AG09309 (cell line): Measurements from ENCODE around the gene IFI30.

Experiments
- DNase-seq: peaks from one replicate; pipeline ENCODE4 v3.0.0-alpha.2; 2010; ENCODE audit warnings: low read depth
- H3K4me3 ChIP-seq: 2 replicates; pipeline ENCODE4 v1.5.1; 2011; ENCODE audit warnings: mild to moderate bottlenecking, low read depth, low read length, moderate library complexity; ENCODE audit not compliant: control insufficient read depth
- TF ChIP-seq, protein P1 (sequence below): IDR thresholded peaks from 2 replicates; pipeline ENCODE4 v1.5.1; 2011; ENCODE audit warnings: mild to moderate bottlenecking, low read depth, low read length, inconsistent platforms; ENCODE audit not compliant: insufficient read depth, control insufficient read depth; ENCODE audit errors: missing control alignments

The IFI30 gene

GRCh38 chr19:18170714-18171255 is 2.8 kb upstream of the IFI30 start:
- H3K4me3 ChIP-seq = no peak overlapping the region
- no peak for DNase-seq
- TF ChIP-seq, protein P1, sequence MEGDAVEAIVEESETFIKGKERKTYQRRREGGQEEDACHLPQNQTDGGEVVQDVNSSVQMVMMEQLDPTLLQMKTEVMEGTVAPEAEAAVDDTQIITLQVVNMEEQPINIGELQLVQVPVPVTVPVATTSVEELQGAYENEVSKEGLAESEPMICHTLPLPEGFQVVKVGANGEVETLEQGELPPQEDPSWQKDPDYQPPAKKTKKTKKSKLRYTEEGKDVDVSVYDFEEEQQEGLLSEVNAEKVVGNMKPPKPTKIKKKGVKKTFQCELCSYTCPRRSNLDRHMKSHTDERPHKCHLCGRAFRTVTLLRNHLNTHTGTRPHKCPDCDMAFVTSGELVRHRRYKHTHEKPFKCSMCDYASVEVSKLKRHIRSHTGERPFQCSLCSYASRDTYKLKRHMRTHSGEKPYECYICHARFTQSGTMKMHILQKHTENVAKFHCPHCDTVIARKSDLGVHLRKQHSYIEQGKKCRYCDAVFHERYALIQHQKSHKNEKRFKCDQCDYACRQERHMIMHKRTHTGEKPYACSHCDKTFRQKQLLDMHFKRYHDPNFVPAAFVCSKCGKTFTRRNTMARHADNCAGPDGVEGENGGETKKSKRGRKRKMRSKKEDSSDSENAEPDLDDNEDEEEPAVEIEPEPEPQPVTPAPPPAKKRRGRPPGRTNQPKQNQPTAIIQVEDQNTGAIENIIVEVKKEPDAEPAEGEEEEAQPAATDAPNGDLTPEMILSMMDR = no peak

DNA sequence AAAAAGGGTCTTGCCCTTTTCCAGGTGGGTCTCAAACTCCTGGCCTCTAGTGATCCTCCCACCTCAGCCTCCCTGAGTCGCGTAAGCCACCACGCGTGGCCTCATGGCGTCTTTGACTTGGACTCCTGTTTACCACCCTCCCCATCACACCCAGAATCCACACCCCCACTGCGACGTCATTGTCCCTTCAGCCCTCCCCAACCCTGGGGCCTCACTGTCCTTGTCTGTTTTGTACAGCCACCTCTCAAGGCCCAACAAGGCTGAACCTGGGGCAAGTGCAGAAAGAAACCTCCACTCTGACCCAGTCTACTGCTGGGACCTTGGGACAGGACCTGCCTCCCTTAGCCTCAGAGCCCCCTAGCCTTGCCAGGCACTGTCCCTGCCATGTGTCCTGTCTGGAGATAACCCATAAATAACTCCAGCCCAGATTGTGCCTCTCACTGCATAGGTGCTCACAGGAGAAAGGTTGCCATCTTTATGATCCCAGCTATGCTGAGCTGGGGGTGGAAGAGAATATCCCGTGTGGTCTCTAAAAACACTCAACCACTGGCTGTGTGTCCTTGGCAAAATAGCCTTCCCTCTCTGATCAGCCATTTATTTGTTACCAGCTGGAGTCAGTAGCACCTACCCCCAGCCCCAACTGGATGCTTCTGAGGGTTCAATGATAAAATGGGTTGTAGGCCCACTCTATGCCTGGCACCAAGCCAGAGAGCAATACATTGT is 1.8 kb upstream of the IFI30 start:
- TF ChIP-seq, protein P1 = no peak
- H3K4me3 ChIP-seq = no peak overlapping the region
- DNase-seq = no peak

DNA sequence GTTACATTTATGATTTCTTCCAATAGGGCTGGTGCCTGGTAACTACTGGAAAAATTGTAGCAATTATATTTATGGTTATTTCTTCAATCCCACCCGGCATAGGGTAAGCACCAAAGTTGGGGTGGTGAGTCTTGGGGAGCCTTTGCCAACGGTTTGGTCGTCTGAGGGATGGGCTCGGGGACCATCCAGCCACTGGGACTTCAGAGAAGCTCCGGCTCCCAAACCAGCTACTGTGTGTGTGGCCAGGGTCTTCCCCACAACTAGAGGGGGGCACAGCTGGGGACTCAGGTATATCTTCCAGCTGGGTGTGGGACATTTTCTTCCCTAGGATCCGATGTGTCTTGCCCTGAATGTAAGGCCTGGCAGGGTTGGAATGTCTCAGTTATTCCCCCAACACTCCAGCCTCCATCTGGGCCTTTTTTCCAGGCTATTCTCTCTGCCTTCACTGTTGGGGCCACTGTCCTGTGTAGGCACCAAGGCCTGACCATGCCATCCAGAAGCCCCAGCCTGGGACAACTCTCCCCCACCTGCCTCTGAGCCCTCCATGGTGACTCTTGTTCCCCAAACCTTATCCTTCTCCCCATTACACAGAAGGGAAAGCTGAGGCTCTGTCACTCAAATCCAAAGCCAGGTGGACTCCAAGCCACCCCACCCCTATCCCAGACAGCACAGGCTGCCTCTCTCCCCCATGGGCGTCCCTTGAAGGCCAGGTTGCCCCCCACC is 1.1 kb upstream of the IFI30 start:
- TF ChIP-seq, protein P1 = no peak
- no peak overlapping the region for H3K4me3 ChIP-seq
- DNase-seq = no peak

DNA sequence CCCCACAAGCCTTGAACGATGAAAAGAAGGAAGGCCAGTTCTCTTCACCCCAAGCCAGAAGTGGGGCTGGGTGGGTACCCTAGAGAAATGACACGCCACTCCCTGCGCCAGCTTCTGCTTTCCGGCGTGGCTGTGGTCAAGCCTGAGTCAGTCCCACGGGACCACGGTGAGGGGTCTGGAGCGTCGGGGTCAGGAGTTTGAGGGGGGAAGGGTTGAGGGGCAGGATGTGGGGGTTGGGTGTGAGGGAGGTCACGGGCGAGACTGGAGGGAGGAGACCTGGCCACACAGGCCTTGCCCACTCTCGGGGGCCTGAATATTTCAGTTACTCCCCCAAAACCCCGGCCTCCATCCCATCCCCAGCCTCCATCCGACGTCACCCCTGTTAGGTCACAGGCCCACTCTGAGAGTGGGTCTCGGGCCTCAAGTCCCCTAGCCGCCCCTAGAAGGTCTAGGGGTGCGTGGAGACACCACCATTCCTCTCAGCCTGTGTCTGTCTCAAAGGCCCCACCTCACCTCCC is 500 bp upstream of the IFI30 start:
- no peak for DNase-seq
- TF ChIP-seq, protein P1 = no peak
- H3K4me3 ChIP-seq = peak overlapping the region; percentile 81

DNA sequence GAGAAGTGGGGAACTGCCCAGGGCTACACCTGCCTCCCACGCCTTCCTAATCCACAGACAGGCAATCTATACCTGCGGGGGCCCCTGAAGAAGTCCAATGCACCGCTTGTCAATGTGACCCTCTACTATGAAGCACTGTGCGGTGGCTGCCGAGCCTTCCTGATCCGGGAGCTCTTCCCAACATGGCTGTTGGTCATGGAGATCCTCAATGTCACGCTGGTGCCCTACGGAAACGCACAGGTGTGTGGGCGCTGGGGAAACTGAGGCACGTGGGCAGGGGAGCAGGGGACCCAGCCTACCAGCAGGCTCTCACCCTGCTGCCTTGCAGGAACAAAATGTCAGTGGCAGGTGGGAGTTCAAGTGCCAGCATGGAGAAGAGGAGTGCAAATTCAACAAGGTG is 1.4 kb downstream of the IFI30 start:
- H3K4me3 ChIP-seq = no peak overlapping the region
- no peak for DNase-seq
- TF ChIP-seq, protein P1 = no peak

DNA sequence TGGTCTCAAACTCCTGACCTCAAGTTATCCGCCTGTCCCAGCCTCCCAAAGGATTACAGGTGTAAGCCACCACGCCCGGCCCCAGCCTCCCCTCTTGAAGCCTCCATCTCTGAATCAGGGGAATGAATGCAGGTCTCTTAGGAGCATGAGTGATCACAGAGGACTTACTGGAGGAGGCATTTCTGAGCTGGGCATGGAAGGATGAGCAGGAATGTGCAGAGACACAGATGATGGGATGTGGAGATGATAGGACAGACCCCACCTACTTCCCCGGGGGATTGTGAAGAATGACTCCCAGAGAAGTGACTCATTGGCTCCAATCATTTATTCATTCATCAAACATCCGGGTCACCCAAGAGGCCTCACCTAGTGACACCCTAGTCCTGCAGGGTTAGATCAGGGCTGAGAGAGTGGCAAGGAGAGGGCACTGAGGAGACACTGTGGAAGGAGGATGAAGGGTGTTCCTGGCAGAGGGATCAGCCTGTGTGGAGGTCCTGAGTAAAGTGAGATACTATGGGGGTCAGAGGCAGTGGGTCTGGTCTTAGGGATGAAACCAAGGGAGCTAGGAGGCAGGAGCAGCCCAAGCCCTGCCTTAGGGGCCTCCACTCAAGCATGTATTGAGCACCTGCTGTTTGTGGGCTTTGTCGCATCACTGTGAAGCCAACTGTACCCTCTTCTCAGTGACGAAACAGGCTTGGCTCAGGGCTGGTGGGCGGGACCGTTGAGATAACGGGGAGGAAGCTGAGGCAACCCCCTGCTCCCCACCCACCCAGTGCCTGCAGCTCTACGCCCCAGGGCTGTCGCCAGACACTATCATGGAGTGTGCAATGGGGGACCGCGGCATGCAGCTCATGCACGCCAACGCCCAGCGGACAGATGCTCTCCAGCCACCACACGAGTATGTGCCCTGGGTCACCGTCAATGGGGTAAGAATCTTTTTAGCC is 3.0 kb downstream of the IFI30 start:
- H3K4me3 ChIP-seq = no peak overlapping the region

More for the DNA sequence above, 3.0 kb downstream of the IFI30 start:
- no peak for DNase-seq
- TF ChIP-seq, protein P1 = no peak
